GM23338 (cell line): ENCODE data around the gene PGM1. TPM values are rescaled to one million over a fixed set of nuclear protein-coding genes. Genes with fewer than 3 reads are reported as not detected.

Experiments
- ETS1 ChIP-seq: IDR thresholded peaks from 2 replicates; pipeline ENCODE4 v1.6.1; 2016; ENCODE audit warnings: antibody characterized with exemption
- NANOG ChIP-seq: IDR thresholded peaks from 2 replicates; pipeline ENCODE4 v1.6.1; 2016; ENCODE audit warnings: antibody characterized with exemption, borderline replicate concordance
- POLR2AphosphoS5 ChIP-seq: IDR thresholded peaks from 2 replicates; pipeline ENCODE4 v1.6.1; 2016; ENCODE audit warnings: antibody characterized with exemption, low read depth
- REST ChIP-seq: IDR thresholded peaks from one replicate; pipeline ENCODE4 v1.6.1; 2018; ENCODE audit warnings: antibody characterized with exemption; ENCODE audit not compliant: unreplicated experiment
- ZNF114 ChIP-seq: fragments of 250-450 bp; sonication (Bioruptor Pico); IDR thresholded peaks from 2 replicates; pipeline ENCODE4 v1.5.0; 2020; ENCODE audit warnings: mild to moderate bottlenecking, moderate library complexity
- ZNF331 ChIP-seq: fragments of 250-450 bp; sonication (Bioruptor Pico); IDR thresholded peaks from 2 replicates; pipeline ENCODE4 v1.5.0; 2020; ENCODE audit warnings: low read depth, mild to moderate bottlenecking, moderate library complexity
- ZNF462 ChIP-seq: fragments of 250-450 bp; sonication (Bioruptor Pico); IDR thresholded peaks from 2 replicates; pipeline ENCODE4 v1.5.0; 2020; ENCODE audit warnings: mild to moderate bottlenecking, moderate library complexity
- polyA plus RNA-seq: library from polyadenylated mRNA; unstranded; fragments of >200 nt; fragmentation: Nextera tagmentation; extraction: Ambion mirVana; gene quantifications from 2 replicates; pipeline ENCODE4 v1.2.1, GENCODE V29; 2016
- small RNA-seq: library from RNA; depleted of rRNA; stranded (forward); fragments of <200 nt; gene quantifications from one replicate; pipeline ENCODE3, GENCODE V24; 2014; ENCODE audit warnings: low replicate concordance
- total RNA-seq: library from RNA; depleted of rRNA; stranded (reverse); fragments of >200 nt; shearing (Covaris generic); gene quantifications from 2 replicates; pipeline ENCODE4 v1.2.3, GENCODE V29; 2014; rRNA removed

The PGM1 gene
- total and polyA plus RNA-seq, 2 experiments from 2014 or later: 20.9 to 71.9 TPM

- TF ChIP-seq ZNF462 (CRISPR knock-in tag) (no peak), POLR2AphosphoS5 (no peak), ETS1 (no peak), NANOG (no peak), ZNF114 (CRISPR knock-in tag) (no peak), ZNF331 (CRISPR knock-in tag) (no peak), REST (no peak)
Measured at GRCh38 chr1:63709267-63709828, 116.1 kb downstream of the PGM1 start (continued).

Small RNAs within 50 kb of the gene (small RNA-seq; reads per million reads assigned to genes)
- gene RF02105 (not detected), gene RF02106 (not detected), gene RF02107 (not detected), gene RF02108 (not detected), gene RF02109 (not detected), gene RF02110 (not detected)

Other genes with a start within 250 kb of the PGM1 start
- 34.6 and 42.1 TPM in 2 replicates for gene ALG6, start 225.8 kb upstream of the PGM1 start, total RNA-seq
- 19.7 and 24.1 TPM in 2 replicates for gene ALG6, start 225.8 kb upstream of the PGM1 start, polyA plus RNA-seq
- 38.4 and 49.4 TPM in 2 replicates for gene ITGB3BP, start 70.2 kb upstream of the PGM1 start, total RNA-seq
- 95.9 and 101 TPM in 2 replicates for gene ITGB3BP, start 70.2 kb upstream of the PGM1 start, polyA plus RNA-seq
- gene EFCAB7, start 69.9 kb upstream of the PGM1 start, total RNA-seq: 4.2 and 7.0 TPM in 2 replicates
- gene EFCAB7, start 69.9 kb upstream of the PGM1 start, polyA plus RNA-seq: 4.8 and 4.9 TPM in 2 replicates
- 94.3 and 96.0 TPM in 2 replicates for gene ROR1, start 180.6 kb downstream of the PGM1 start, total RNA-seq
- 53.8 and 59.7 TPM in 2 replicates for gene ROR1, start 180.6 kb downstream of the PGM1 start, polyA plus RNA-seq